IMR-90 (cell line): ENCODE data around the gene TMEM53. TPM values are rescaled to one million over a fixed set of nuclear protein-coding genes. Genes with fewer than 3 reads are reported as not detected.

ENCODE experiments used
- ATAC-seq: fragments of 200-7000 bp; cut with Tn5 transposase; 2 replicates; pipeline ENCODE4 v1.9.1; 2020; ENCODE audit warnings: low read depth, mild to moderate bottlenecking, moderate library complexity
- BruUV-seq: library from RNA; stranded (reverse); fragments of 400-500 nt; replicated peaks from 2 replicates; lab custom pipeline; 2021; lab: Mats Ljungman, UMichigan
- CTCF ChIA-PET: fragments of 300-600 bp; formaldehyde crosslinking; extraction: SDS; loops from one replicate; lab custom pipeline; 2021; ENCODE audit warnings: antibody characterized with exemption; lab: Yijun Ruan, JAX
- POLR2A ChIA-PET: fragments of 300-600 bp; sonication (Branson Sonifier 250); formaldehyde crosslinking; loops from one replicate; lab custom pipeline; 2022; ENCODE audit warnings: antibody characterized with exemption; ENCODE audit not compliant: unreplicated experiment; lab: Charles Lee
- DNase-seq: peaks from one replicate; pipeline ENCODE4 v3.0.0; 2013
- H2AFZ ChIP-seq: replicated peaks from 2 replicates; pipeline ENCODE3; 2013; ENCODE audit warnings: low read length, mild to moderate bottlenecking; ENCODE audit not compliant: poor library complexity
- H2AK5ac ChIP-seq: 2 replicates; pipeline ENCODE4 v1.6.1; 2013; ENCODE audit warnings: low read depth, low read length, inconsistent platforms
- H2AK9ac ChIP-seq: replicated peaks from 2 replicates; pipeline ENCODE3; 2013; ENCODE audit warnings: mild to moderate bottlenecking, low read depth, low read length, moderate library complexity; ENCODE audit not compliant: poor library complexity
- H2BK120ac ChIP-seq: 2 replicates; pipeline ENCODE4 v1.6.1; 2013; ENCODE audit warnings: low read depth, low read length, inconsistent platforms
- H2BK15ac ChIP-seq: 3 replicates; pipeline ENCODE4 v1.6.1; 2013; ENCODE audit warnings: low read depth, low read length, inconsistent platforms
- H2BK20ac ChIP-seq: 2 replicates; pipeline ENCODE4 v1.6.1; 2013; ENCODE audit warnings: low read depth, mild to moderate bottlenecking, inconsistent platforms, low read length, moderate library complexity
- H2BK5ac ChIP-seq: 2 replicates; pipeline ENCODE4 v1.6.1; 2013; ENCODE audit warnings: mild to moderate bottlenecking, low read depth, low read length, inconsistent platforms; ENCODE audit not compliant: poor library complexity, severe bottlenecking
- H3K14ac ChIP-seq: replicated peaks from 2 replicates; pipeline ENCODE4 v1.6.1; 2013; ENCODE audit warnings: low read depth, low read length, inconsistent platforms
- H3K18ac ChIP-seq: 2 replicates; pipeline ENCODE4 v1.6.1; 2013; ENCODE audit warnings: low read depth, low read length, control low read depth
- H3K23ac ChIP-seq: 2 replicates; pipeline ENCODE4 v1.6.1; 2013; ENCODE audit warnings: low read depth, low read length, inconsistent platforms
- H3K27ac ChIP-seq: 2 replicates; pipeline ENCODE4 v1.5.1; 2013; ENCODE audit warnings: mild to moderate bottlenecking, control low read depth, low read length; ENCODE audit not compliant: insufficient read depth
- H3K27me3 ChIP-seq: 2 replicates; pipeline ENCODE4 v1.6.1; 2013; ENCODE audit warnings: low read length; ENCODE audit not compliant: control insufficient read depth, insufficient read depth
- H3K36me3 ChIP-seq: 2 replicates; pipeline ENCODE4 v1.6.1; 2013; ENCODE audit warnings: low read length, mixed read lengths; ENCODE audit not compliant: control insufficient read depth, insufficient read depth
- H3K4ac ChIP-seq: 2 replicates; pipeline ENCODE4 v1.6.1; 2013; ENCODE audit warnings: low read depth, low read length, inconsistent platforms
- H3K4me1 ChIP-seq: 2 replicates; pipeline ENCODE4 v1.6.1; 2013; ENCODE audit warnings: low read length, mixed read lengths; ENCODE audit not compliant: control insufficient read depth, insufficient read depth
- H3K4me2 ChIP-seq: 2 replicates; pipeline ENCODE4 v1.6.1; 2013; ENCODE audit warnings: low read depth, mild to moderate bottlenecking, control low read depth, low read length, moderate library complexity
- H3K4me3 ChIP-seq: 2 replicates; pipeline ENCODE4 v1.5.1; 2013; ENCODE audit warnings: low read depth, mild to moderate bottlenecking, control low read depth, low read length, moderate library complexity; ENCODE audit not compliant: insufficient read depth
- H3K56ac ChIP-seq: 2 replicates; pipeline ENCODE4 v1.6.1; 2013; ENCODE audit warnings: low read length, inconsistent platforms; ENCODE audit not compliant: insufficient read depth; ENCODE audit errors: extremely low read depth
- H3K79me1 ChIP-seq, 2 experiments: 2 replicates each; pipeline ENCODE4 v1.6.1; 2013; ENCODE audit warnings: low read length in 2 of 2, inconsistent platforms in 1 of 2, low read depth in 1 of 2
- H3K9ac ChIP-seq: 2 replicates; pipeline ENCODE4 v1.6.1; 2013; ENCODE audit warnings: low read depth, low read length, control low read depth
- H3K9me1 ChIP-seq: 2 replicates; pipeline ENCODE4 v1.6.1; 2013; ENCODE audit warnings: low read length, inconsistent platforms; ENCODE audit not compliant: insufficient read depth
- H3K9me3 ChIP-seq: 2 replicates; pipeline ENCODE4 v1.6.1; 2013; ENCODE audit warnings: low read length; ENCODE audit not compliant: control insufficient read depth, insufficient read depth
- H4K20me1 ChIP-seq: 2 replicates; pipeline ENCODE4 v1.6.1; 2013; ENCODE audit warnings: low read length, inconsistent platforms; ENCODE audit not compliant: insufficient read depth
- H4K5ac ChIP-seq: 2 replicates; pipeline ENCODE4 v1.6.1; 2013; ENCODE audit warnings: mild to moderate bottlenecking, low read depth, low read length, control low read depth
- H4K8ac ChIP-seq, 2 experiments: 2 replicates each; pipeline ENCODE4 v1.6.1; 2013; ENCODE audit warnings: low read depth in 2 of 2, low read length in 2 of 2, control low read depth in 1 of 2, inconsistent platforms in 1 of 2
- H4K91ac ChIP-seq: 2 replicates; pipeline ENCODE4 v1.6.1; 2013; ENCODE audit warnings: low read depth, low read length, inconsistent platforms; ENCODE audit not compliant: insufficient read depth
- BHLHE40 ChIP-seq: fragments of 150-350 bp; IDR thresholded peaks from 2 replicates; pipeline ENCODE4 v1.6.1; 2016; ENCODE audit warnings: mild to moderate bottlenecking, low read depth, low read length
- CEBPB ChIP-seq: IDR thresholded peaks from 2 replicates; pipeline ENCODE4 v1.6.1; 2012; ENCODE audit warnings: low read depth, low read length, improper control_type of control experiment
- CHD1 ChIP-seq: IDR thresholded peaks from 2 replicates; pipeline ENCODE4 v1.6.1; 2012; ENCODE audit warnings: low read depth, low read length, improper control_type of control experiment
- FOS ChIP-seq: fragments of 150-350 bp; IDR thresholded peaks from 2 replicates; pipeline ENCODE4 v1.6.1; 2016; ENCODE audit warnings: low read depth, low read length
- MAFK ChIP-seq: IDR thresholded peaks from 2 replicates; pipeline ENCODE4 v1.6.1; 2012; ENCODE audit warnings: low read depth, low read length, improper control_type of control experiment
- MAZ ChIP-seq: IDR thresholded peaks from 2 replicates; pipeline ENCODE4 v1.6.1; 2012; ENCODE audit warnings: low read depth, mild to moderate bottlenecking, low read length, improper control_type of control experiment, moderate library complexity, borderline replicate concordance
- NFE2L2 ChIP-seq: fragments of 150-350 bp; IDR thresholded peaks from 2 replicates; pipeline ENCODE4 v1.6.1; 2016; ENCODE audit warnings: low read depth, mild to moderate bottlenecking, low read length
- POLR2A ChIP-seq: IDR thresholded peaks from 2 replicates; pipeline ENCODE4 v1.6.1; 2012; ENCODE audit warnings: mild to moderate bottlenecking, low read depth, low read length
- RAD21 ChIP-seq: IDR thresholded peaks from 2 replicates; pipeline ENCODE4 v1.6.1; 2012; ENCODE audit warnings: low read length, improper control_type of control experiment
- RCOR1 ChIP-seq: IDR thresholded peaks from 2 replicates; pipeline ENCODE4 v1.6.1; 2012; ENCODE audit warnings: mild to moderate bottlenecking, low read length, improper control_type of control experiment; ENCODE audit not compliant: insufficient replicate concordance
- RFX5 ChIP-seq: IDR thresholded peaks from 2 replicates; pipeline ENCODE4 v1.8.0; 2012; ENCODE audit warnings: low read depth, mild to moderate bottlenecking, low read length, moderate library complexity
- SMC3 ChIP-seq: fragments of 150-350 bp; IDR thresholded peaks from 2 replicates; pipeline ENCODE4 v1.6.1; 2016; ENCODE audit warnings: low read depth, mild to moderate bottlenecking, antibody characterized with exemption, low read length, moderate library complexity
- WGBS, 2 experiments: methylation state at CpG; one replicate each; pipeline versions ENCODE4 v1.1.5 to v1.1.7; 2013; ENCODE audit warnings: missing lambda C conversion rate in 2 of 2; ENCODE audit not compliant: insufficient read length in 1 of 2; ENCODE audit errors: extremely low coverage in 2 of 2; 5-methylcytosine and 5-hydroxymethylcytosine counted together
- dilution Hi-C: fragments of 300-500 bp; cut with HindIII; formaldehyde crosslinking; loops from one replicate; pipeline ENCODE4 v1.14.3; 2018; ENCODE audit warnings: low sequenced_read_pairs; ENCODE audit not compliant: unreplicated experiment
- in situ Hi-C: fragments of 300-500 bp; cut with MboI; formaldehyde crosslinking; loops from 3 replicates; pipeline ENCODE4 v1.14.3; 2019; ENCODE audit warnings: low sequenced_read_pairs, inconsistent platforms, mixed read lengths
- intact Hi-C: fragments of 100-400 bp; cut with micrococcal nuclease; formaldehyde crosslinking; loops from 2 replicates; pipeline ENCODE4 v1.10.0; 2022
- polyA plus RNA-seq, 3 experiments: library from polyadenylated mRNA; depleted of rRNA; stranded (reverse); fragments of >200 nt; gene quantifications; 2 replicates each; pipeline ENCODE4 v1.2.3, GENCODE V29; 2012; ENCODE audit warnings: low replicate concordance in 1 of 3
- total RNA-seq: library from RNA; depleted of rRNA; stranded (reverse); fragments of >200 nt; gene quantifications from 2 replicates; pipeline ENCODE4 v1.2.3, GENCODE V29; 2012
- TF ChIP-seq, protein P1 (sequence below): fragments of 150-350 bp; IDR thresholded peaks from 2 replicates; pipeline ENCODE4 v1.6.1; 2016; ENCODE audit warnings: low read depth, mild to moderate bottlenecking, low read length, moderate library complexity, borderline replicate concordance
- TF ChIP-seq, protein P2 (sequence below): fragments of 150-350 bp; IDR thresholded peaks from 2 replicates; pipeline ENCODE4 v1.6.1; 2017; ENCODE audit warnings: mild to moderate bottlenecking, antibody characterized with exemption, low read length, low read depth
- TF ChIP-seq, protein P3 (sequence below): conservative IDR thresholded peaks from 2 replicates; pipeline ENCODE4 v1.5.1; 2012; ENCODE audit warnings: mild to moderate bottlenecking, low read depth, low read length, improper control_type of control experiment

The TMEM53 gene
- total and polyA plus RNA-seq, 2 of the 4 experiments (the other 2 are of a cell fraction), result 2.7 to 6.3 TPM

DNA sequence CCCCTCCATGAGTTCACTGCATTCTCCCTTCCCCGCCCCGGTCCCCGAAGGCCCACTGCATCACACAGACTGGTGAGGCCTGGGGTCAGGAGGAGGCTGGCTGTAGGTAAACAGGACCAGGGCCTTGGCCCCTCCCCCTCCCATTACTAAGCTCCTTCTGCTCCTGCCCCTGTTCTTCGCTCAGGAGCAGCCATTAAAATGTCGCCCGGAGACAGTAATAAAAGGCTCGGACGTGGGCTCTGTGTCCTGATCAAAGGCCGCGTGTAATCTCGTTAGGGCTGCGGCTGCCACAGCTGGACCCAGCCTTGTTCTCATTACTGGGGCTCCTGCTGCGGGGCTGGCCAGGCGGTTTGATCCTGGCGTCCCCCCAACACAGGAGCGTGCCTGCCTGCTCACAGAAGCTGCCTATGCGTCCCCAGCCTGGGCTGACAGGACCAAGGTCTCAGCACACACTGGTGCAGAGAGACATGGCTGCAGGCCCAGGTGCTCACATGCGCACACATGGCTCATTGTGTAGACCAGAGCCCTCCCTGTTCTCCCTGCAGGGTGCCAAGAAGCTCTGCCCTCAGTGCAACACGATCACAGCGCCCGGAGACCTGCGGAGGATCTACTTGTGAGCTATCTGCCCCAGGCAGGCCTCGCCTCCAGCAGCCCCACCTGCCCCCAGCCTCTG lies 24.0 kb downstream of the TMEM53 start:
- Histone ChIP-seq H3K23ac (no peak overlapping the region), H2BK5ac (no peak overlapping the region), H3K79me1 (peaks cover 0 to 12% of the 10 kb centered on the region in 2 experiments; a peak in 3 of 4 replicates), H3K4me3 (no peak overlapping the region), H4K91ac (no peak overlapping the region), H4K8ac (no peak overlapping the region), H3K36me3 (peaks cover 32% of the 10 kb centered on the region), H3K56ac (no peak overlapping the region), H2AFZ (no peak overlapping the region), H3K27me3 (no peaks in the 10 kb centered on the region), H3K9ac (no peak overlapping the region), H3K4me2 (no peak overlapping the region), H3K9me1 (peaks cover 10% of the 10 kb centered on the region; the same call in 1 of the 2 replicates), H2AK9ac (no peak overlapping the region), H3K27ac (no peak overlapping the region), H2BK15ac (no peak overlapping the region), H4K20me1 (peaks cover 31% of the 10 kb centered on the region), H3K18ac (no peak overlapping the region), H2AK5ac (no peak overlapping the region), H2BK120ac (no peak overlapping the region), H4K5ac (no peak overlapping the region), H2BK20ac (no peak overlapping the region), H3K4me1 (peaks cover 10% of the 10 kb centered on the region), H3K9me3 (no peaks in the 10 kb centered on the region), H3K4ac (no peak overlapping the region), H3K14ac (no peak overlapping the region)
- WGBS, 2 experiments, result 93% methylated on average over 16 of the region's 23 CpGs; no CpG with 5 or more reads in 1 of the 2 experiments
- ATAC-seq (no peak), DNase-seq (no peak)
- POLR2A ChIA-PET, result no interaction called here
- intact Hi-C loops (loop anchor here (5.0 kb wide), 1 partner anchor 323 kb away; no protein-coding TSS in a partner anchor), in situ Hi-C loops (loop anchor here (5.0 kb wide), 2 partner anchors 43 to 273 kb away; no protein-coding TSS in a partner anchor), dilution Hi-C loops (no loop called here)
- CTCF ChIA-PET, result interaction anchor here (0.5 kb wide), 1 partner anchor 29 kb away, joined by 3 read pairs; no protein-coding TSS in a partner anchor
- no TSS peak for BruUV-seq
- TF ChIP-seq RAD21, result no peak
- no peak for TF ChIP-seq FOS
- TF ChIP-seq, protein P1, sequence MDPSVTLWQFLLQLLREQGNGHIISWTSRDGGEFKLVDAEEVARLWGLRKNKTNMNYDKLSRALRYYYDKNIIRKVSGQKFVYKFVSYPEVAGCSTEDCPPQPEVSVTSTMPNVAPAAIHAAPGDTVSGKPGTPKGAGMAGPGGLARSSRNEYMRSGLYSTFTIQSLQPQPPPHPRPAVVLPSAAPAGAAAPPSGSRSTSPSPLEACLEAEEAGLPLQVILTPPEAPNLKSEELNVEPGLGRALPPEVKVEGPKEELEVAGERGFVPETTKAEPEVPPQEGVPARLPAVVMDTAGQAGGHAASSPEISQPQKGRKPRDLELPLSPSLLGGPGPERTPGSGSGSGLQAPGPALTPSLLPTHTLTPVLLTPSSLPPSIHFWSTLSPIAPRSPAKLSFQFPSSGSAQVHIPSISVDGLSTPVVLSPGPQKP, result no peak
- no peak for TF ChIP-seq POLR2A
- no peak for TF ChIP-seq RCOR1
- TF ChIP-seq RFX5, result no peak
- no peak for TF ChIP-seq BHLHE40
- TF ChIP-seq MAZ, result no peak
- TF ChIP-seq SMC3, result no peak
- TF ChIP-seq, protein P2, sequence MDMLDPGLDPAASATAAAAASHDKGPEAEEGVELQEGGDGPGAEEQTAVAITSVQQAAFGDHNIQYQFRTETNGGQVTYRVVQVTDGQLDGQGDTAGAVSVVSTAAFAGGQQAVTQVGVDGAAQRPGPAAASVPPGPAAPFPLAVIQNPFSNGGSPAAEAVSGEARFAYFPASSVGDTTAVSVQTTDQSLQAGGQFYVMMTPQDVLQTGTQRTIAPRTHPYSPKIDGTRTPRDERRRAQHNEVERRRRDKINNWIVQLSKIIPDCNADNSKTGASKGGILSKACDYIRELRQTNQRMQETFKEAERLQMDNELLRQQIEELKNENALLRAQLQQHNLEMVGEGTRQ, result no peak
- no peak for TF ChIP-seq CEBPB
- no peak for TF ChIP-seq MAFK
- TF ChIP-seq NFE2L2, result no peak
- no peak for TF ChIP-seq CHD1
- TF ChIP-seq, protein P3, sequence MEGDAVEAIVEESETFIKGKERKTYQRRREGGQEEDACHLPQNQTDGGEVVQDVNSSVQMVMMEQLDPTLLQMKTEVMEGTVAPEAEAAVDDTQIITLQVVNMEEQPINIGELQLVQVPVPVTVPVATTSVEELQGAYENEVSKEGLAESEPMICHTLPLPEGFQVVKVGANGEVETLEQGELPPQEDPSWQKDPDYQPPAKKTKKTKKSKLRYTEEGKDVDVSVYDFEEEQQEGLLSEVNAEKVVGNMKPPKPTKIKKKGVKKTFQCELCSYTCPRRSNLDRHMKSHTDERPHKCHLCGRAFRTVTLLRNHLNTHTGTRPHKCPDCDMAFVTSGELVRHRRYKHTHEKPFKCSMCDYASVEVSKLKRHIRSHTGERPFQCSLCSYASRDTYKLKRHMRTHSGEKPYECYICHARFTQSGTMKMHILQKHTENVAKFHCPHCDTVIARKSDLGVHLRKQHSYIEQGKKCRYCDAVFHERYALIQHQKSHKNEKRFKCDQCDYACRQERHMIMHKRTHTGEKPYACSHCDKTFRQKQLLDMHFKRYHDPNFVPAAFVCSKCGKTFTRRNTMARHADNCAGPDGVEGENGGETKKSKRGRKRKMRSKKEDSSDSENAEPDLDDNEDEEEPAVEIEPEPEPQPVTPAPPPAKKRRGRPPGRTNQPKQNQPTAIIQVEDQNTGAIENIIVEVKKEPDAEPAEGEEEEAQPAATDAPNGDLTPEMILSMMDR, result no peak
